Keratinocyte (primary cell): Measurements from ENCODE around the gene STK11IP. TPM values are rescaled to one million over a fixed set of nuclear protein-coding genes. Genes with fewer than 3 reads are reported as not detected.

Experiments used
- DNase-seq: peaks from one replicate; pipeline ENCODE4 v3.0.0-alpha.2; 2011; ENCODE audit warnings: low read depth, missing footprints, low spot score
- FAIRE-seq: peaks from 2 replicates; lab custom pipeline; 2011; peaks lifted over from hg19 to GRCh38; lab: Jason Lieb, UNC
- H2AFZ ChIP-seq: 2 replicates; pipeline ENCODE4 v1.6.0; 2012; ENCODE audit warnings: low read length, control low read depth, inconsistent platforms; ENCODE audit not compliant: control insufficient read depth
- H3K27ac ChIP-seq: 2 replicates; pipeline ENCODE4 v1.5.1; 2011; ENCODE audit warnings: low read length; ENCODE audit not compliant: control insufficient read depth, insufficient read depth
- H3K27me3 ChIP-seq: 3 replicates; pipeline ENCODE4 v1.6.0; 2011; ENCODE audit warnings: low read length; ENCODE audit not compliant: control insufficient read depth, insufficient read depth; ENCODE audit errors: extremely low read depth
- H3K36me3 ChIP-seq, 2 experiments: 2 replicates in 1 of 2; 3 replicates in 1 of 2; pipeline ENCODE4 v1.5.1; 2011; ENCODE audit warnings: low read length in 2 of 2, mild to moderate bottlenecking in 1 of 2; ENCODE audit not compliant: control insufficient read depth in 2 of 2, insufficient read depth in 2 of 2; ENCODE audit errors: extremely low read depth in 1 of 2
- H3K4me1 ChIP-seq: 3 replicates; pipeline ENCODE4 v1.5.1; 2011; ENCODE audit warnings: low read length; ENCODE audit not compliant: control insufficient read depth, insufficient read depth; ENCODE audit errors: extremely low read depth
- H3K4me2 ChIP-seq: 3 replicates; pipeline ENCODE4 v1.6.0; 2011; ENCODE audit warnings: low read depth, low read length; ENCODE audit not compliant: control insufficient read depth, insufficient read depth; ENCODE audit errors: extremely low read depth
- H3K4me3 ChIP-seq, 3 experiments: fragments of 200-600 bp in 1 of 3; sonication (generic) in 1 of 3; 2 replicates in 2 of 3; 3 replicates in 1 of 3; pipeline ENCODE4 v1.5.1; 2011 to 2016; ENCODE audit warnings: low read length in 3 of 3, mild to moderate bottlenecking in 3 of 3, control low read depth in 2 of 3, inconsistent platforms in 1 of 3, low read depth in 1 of 3, mixed read lengths in 1 of 3, mixed run types in 1 of 3, moderate library complexity in 1 of 3; ENCODE audit not compliant: control insufficient read depth in 2 of 3, insufficient read depth in 2 of 3; ENCODE audit errors: extremely low read depth in 1 of 3
- H3K79me2 ChIP-seq: 2 replicates; pipeline ENCODE4 v1.6.0; 2012; ENCODE audit warnings: low read length; ENCODE audit not compliant: control insufficient read depth, insufficient read depth
- H3K9ac ChIP-seq: 3 replicates; pipeline ENCODE4 v1.6.0; 2011; ENCODE audit warnings: low read length; ENCODE audit not compliant: control insufficient read depth, insufficient read depth; ENCODE audit errors: extremely low read depth
- H3K9me1 ChIP-seq: 3 replicates; pipeline ENCODE4 v1.6.0; 2011; ENCODE audit warnings: low read length; ENCODE audit not compliant: control insufficient read depth, insufficient read depth; ENCODE audit errors: extremely low read depth
- H3K9me3 ChIP-seq: 2 replicates; pipeline ENCODE4 v1.5.1; 2012; ENCODE audit warnings: low read depth, low read length; ENCODE audit not compliant: control insufficient read depth
- H4K20me1 ChIP-seq: 3 replicates; pipeline ENCODE4 v1.6.0; 2011; ENCODE audit warnings: low read length; ENCODE audit not compliant: control insufficient read depth, insufficient read depth; ENCODE audit errors: extremely low read depth
- EZH2 ChIP-seq: IDR thresholded peaks from one replicate; pipeline ENCODE4 v1.6.1; 2012; ENCODE audit warnings: inconsistent platforms, mild to moderate bottlenecking, low read length, moderate library complexity
- dilution Hi-C: fragments of 300-500 bp; cut with MboI; formaldehyde crosslinking; loops from one replicate; pipeline ENCODE4 v1.7.0; 2020; ENCODE audit warnings: low sequenced_read_pairs; ENCODE audit not compliant: extremely low pct_ligation_motif_present
- polyA plus RNA-seq, 5 experiments: library from polyadenylated mRNA; depleted of rRNA in 3 of 5; stranded (reverse) in 3 of 5; stranded (forward) in 1 of 5; unstranded in 1 of 5; fragments of >200 nt; gene quantifications; 1 replicate in 1 of 5; 2 replicates in 3 of 5; 3 replicates in 1 of 5; pipeline versions ENCODE4 v1.2.1 to v1.2.3, GENCODE V29; 2011 to 2012; ENCODE audit warnings: missing spikeins in 2 of 5, low read depth in 1 of 5, low replicate concordance in 1 of 5
- TF ChIP-seq, protein P1 (sequence below), 3 experiments: IDR thresholded peaks in 1 of 3; conservative IDR thresholded peaks in 1 of 3; optimal IDR thresholded peaks in 1 of 3; 2 replicates in 2 of 3; 3 replicates in 1 of 3; pipeline versions ENCODE3 to v1.5.1; 2011; ENCODE audit warnings: low read length in 3 of 3, mild to moderate bottlenecking in 3 of 3, moderate library complexity in 2 of 3, control low read depth in 1 of 3, inconsistent platforms in 1 of 3; ENCODE audit not compliant: insufficient read depth in 2 of 3; ENCODE audit errors: extremely low read depth in 1 of 3

STK11IP gene
- polyA plus RNA-seq, 1 donor (not counting 4 experiments of a cell fraction or from before 2014, with no cell fraction given): 10.0 TPM

DNA sequence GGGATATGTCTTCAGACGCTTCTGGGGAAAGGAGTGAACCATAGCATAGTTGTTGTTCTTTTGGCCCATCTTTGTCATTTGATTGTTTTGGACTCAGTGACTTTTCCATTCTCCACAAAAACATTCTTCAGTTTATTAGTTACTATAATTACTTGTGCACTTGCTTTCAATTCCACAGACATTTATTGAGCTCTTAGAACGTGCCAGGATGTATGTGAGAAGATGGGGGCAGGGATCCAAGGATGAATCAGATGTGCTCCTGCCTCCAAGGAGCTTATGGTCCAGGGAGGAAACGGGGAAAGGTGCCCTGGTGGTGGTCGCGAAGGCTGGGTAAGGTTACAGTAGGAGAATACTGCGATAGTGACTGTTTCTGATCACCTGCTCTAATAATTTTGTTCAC, 22.9 kb downstream of the STK11IP start:
- Histone ChIP-seq H3K27ac (no peak overlapping the region), H3K9me3 (no peaks in the 10 kb centered on the region), H3K4me3 (no peak overlapping the region), H4K20me1 (no peaks in the 10 kb centered on the region), H3K27me3 (no peaks in the 10 kb centered on the region), H3K9me1 (no peaks in the 10 kb centered on the region), H3K4me1 (no peaks in the 10 kb centered on the region), H3K9ac (no peak overlapping the region), H3K4me2 (no peak overlapping the region), H2AFZ (no peak overlapping the region), H3K79me2 (no peaks in the 10 kb centered on the region), H3K36me3 (peaks cover under 1 to 6% of the 10 kb centered on the region in 2 experiments)
- FAIRE-seq: no peak
- DNase-seq: no peak
- dilution Hi-C loops: no loop called here
- TF ChIP-seq EZH2: no peak
- TF ChIP-seq, protein P1, sequence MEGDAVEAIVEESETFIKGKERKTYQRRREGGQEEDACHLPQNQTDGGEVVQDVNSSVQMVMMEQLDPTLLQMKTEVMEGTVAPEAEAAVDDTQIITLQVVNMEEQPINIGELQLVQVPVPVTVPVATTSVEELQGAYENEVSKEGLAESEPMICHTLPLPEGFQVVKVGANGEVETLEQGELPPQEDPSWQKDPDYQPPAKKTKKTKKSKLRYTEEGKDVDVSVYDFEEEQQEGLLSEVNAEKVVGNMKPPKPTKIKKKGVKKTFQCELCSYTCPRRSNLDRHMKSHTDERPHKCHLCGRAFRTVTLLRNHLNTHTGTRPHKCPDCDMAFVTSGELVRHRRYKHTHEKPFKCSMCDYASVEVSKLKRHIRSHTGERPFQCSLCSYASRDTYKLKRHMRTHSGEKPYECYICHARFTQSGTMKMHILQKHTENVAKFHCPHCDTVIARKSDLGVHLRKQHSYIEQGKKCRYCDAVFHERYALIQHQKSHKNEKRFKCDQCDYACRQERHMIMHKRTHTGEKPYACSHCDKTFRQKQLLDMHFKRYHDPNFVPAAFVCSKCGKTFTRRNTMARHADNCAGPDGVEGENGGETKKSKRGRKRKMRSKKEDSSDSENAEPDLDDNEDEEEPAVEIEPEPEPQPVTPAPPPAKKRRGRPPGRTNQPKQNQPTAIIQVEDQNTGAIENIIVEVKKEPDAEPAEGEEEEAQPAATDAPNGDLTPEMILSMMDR (optimal IDR thresholded peaks at IDR 0.05 in 1 of 3, IDR thresholded peaks at IDR 0.05 in 1 of 3, conservative IDR thresholded peaks at IDR 0.05 in 1 of 3; ENCODE audit: extremely low read depth in 1 of 3, insufficient read depth in 2 of 3, low read length in 3 of 3): no peak

DNA sequence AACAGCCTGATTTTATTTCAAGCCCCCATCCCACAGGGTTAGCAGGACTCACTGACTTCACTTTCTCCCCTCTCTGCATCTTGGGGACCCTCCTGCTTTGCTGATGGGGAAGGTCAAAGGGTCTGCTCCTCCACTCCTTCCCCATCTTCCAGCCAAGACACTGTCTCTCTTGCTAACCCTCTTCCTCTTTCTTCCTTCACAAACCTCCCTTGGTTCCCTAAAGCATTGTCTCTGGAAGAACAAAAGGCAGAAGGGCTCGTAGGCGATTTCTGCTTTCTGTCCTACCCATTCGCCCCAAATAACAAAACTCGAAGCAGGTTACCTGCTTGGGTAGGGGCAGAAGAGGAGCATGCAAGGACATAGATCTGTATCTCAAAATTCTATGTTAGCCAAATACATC, 24.3 kb downstream of the STK11IP start:
- Histone ChIP-seq H3K27me3 (no peaks in the 10 kb centered on the region), H3K9ac (no peak overlapping the region), H2AFZ (no peak overlapping the region), H4K20me1 (no peaks in the 10 kb centered on the region), H3K79me2 (no peaks in the 10 kb centered on the region), H3K4me3 (no peak overlapping the region), H3K4me2 (no peak overlapping the region), H3K4me1 (peaks cover 1% of the 10 kb centered on the region), H3K9me3 (no peaks in the 10 kb centered on the region), H3K36me3 (no peaks in the 10 kb centered on the region), H3K9me1 (no peaks in the 10 kb centered on the region), H3K27ac (no peak overlapping the region)
- TF ChIP-seq, protein P1 (optimal IDR thresholded peaks at IDR 0.05 in 1 of 3, IDR thresholded peaks at IDR 0.05 in 1 of 3, conservative IDR thresholded peaks at IDR 0.05 in 1 of 3; ENCODE audit: extremely low read depth in 1 of 3, insufficient read depth in 2 of 3, low read length in 3 of 3): no peak
- TF ChIP-seq EZH2: no peak
- dilution Hi-C loops: no loop called here
- no peak for FAIRE-seq
- no peak for DNase-seq
